ENCODE measurements around the gene NID1.

The NID1 gene

GRCh38 chr1:235948774-235949427 is 116.0 kb downstream of the NID1 start:
- no peak overlapping the region for H3K4me2 ChIP-seq
- no peaks in the 10 kb centered on the region for H3K36me3 ChIP-seq (ENCODE audit: insufficient read depth)
- no peak overlapping the region for H3K27ac ChIP-seq
- H3K4me1 ChIP-seq (ENCODE audit: low read depth, poor library complexity, severe bottlenecking), result peaks cover 18% of the 10 kb centered on the region
- no peak overlapping the region for H3K4me3 ChIP-seq (IDR thresholded peaks at IDR 0.05; ENCODE audit: insufficient read depth, low read depth, low read length)
- no peaks in the 10 kb centered on the region for H3K27me3 ChIP-seq (ENCODE audit: insufficient read depth, low read depth)
- H3K9ac ChIP-seq, result no peak overlapping the region
- TF ChIP-seq, protein P1, sequence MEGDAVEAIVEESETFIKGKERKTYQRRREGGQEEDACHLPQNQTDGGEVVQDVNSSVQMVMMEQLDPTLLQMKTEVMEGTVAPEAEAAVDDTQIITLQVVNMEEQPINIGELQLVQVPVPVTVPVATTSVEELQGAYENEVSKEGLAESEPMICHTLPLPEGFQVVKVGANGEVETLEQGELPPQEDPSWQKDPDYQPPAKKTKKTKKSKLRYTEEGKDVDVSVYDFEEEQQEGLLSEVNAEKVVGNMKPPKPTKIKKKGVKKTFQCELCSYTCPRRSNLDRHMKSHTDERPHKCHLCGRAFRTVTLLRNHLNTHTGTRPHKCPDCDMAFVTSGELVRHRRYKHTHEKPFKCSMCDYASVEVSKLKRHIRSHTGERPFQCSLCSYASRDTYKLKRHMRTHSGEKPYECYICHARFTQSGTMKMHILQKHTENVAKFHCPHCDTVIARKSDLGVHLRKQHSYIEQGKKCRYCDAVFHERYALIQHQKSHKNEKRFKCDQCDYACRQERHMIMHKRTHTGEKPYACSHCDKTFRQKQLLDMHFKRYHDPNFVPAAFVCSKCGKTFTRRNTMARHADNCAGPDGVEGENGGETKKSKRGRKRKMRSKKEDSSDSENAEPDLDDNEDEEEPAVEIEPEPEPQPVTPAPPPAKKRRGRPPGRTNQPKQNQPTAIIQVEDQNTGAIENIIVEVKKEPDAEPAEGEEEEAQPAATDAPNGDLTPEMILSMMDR (conservative IDR thresholded peaks at IDR 0.05; ENCODE audit: low read depth, low read length), result no peak
- no peaks in the 10 kb centered on the region for H4K20me1 ChIP-seq (ENCODE audit: insufficient read depth)
- no peaks in the 10 kb centered on the region for H3K79me2 ChIP-seq (ENCODE audit: insufficient read depth, low read depth)
- no peak overlapping the region for H2AFZ ChIP-seq (ENCODE audit: low read depth)

DNA sequence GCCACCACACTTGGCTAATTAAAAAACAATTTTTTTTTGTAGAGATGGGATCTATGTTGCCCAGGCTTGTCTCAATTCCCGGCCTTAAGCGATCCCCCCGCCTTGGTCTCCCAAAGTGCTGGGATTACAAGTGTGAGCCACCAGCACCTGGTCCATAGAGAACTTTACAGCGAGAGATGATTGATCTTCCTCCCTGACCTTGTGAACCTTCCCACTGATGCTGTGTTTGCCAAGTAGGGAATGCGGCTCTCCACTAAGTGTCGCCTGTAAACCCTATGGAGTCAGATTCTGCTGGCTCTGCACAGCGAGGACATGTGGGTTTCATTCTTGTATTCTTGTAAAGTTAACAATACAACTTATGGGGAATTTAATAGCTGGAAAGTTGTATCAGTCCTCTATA is 116.9 kb downstream of the NID1 start:
- Histone ChIP-seq H2AFZ (ENCODE audit: low read depth) (no peak overlapping the region), H3K4me3 (IDR thresholded peaks at IDR 0.05; ENCODE audit: insufficient read depth, low read depth, low read length) (no peak overlapping the region), H3K9ac (no peak overlapping the region), H3K4me1 (ENCODE audit: low read depth, poor library complexity, severe bottlenecking) (peaks cover 13% of the 10 kb centered on the region), H3K36me3 (ENCODE audit: insufficient read depth) (no peaks in the 10 kb centered on the region), H3K79me2 (ENCODE audit: insufficient read depth, low read depth) (no peaks in the 10 kb centered on the region), H4K20me1 (ENCODE audit: insufficient read depth) (no peaks in the 10 kb centered on the region), H3K4me2 (no peak overlapping the region), H3K27me3 (ENCODE audit: insufficient read depth, low read depth) (no peaks in the 10 kb centered on the region), H3K27ac (no peak overlapping the region)
- TF ChIP-seq, protein P1 (conservative IDR thresholded peaks at IDR 0.05; ENCODE audit: low read depth, low read length), result no peak

GRCh38 chr1:235946571-235946981 is 118.3 kb downstream of the NID1 start:
- no peak overlapping the region for H3K4me2 ChIP-seq
- H3K27ac ChIP-seq, result no peak overlapping the region
- no peak overlapping the region for H3K9ac ChIP-seq
- H3K79me2 ChIP-seq (ENCODE audit: insufficient read depth, low read depth), result no peaks in the 10 kb centered on the region
- no peak overlapping the region for H2AFZ ChIP-seq (ENCODE audit: low read depth)
- no peak overlapping the region for H3K4me3 ChIP-seq (IDR thresholded peaks at IDR 0.05; ENCODE audit: insufficient read depth, low read depth, low read length)
- H4K20me1 ChIP-seq (ENCODE audit: insufficient read depth), result no peaks in the 10 kb centered on the region
- H3K36me3 ChIP-seq (ENCODE audit: insufficient read depth), result no peaks in the 10 kb centered on the region
- peaks cover 8% of the 10 kb centered on the region for H3K4me1 ChIP-seq (ENCODE audit: low read depth, poor library complexity, severe bottlenecking)
- H3K27me3 ChIP-seq (ENCODE audit: insufficient read depth, low read depth), result no peaks in the 10 kb centered on the region
- TF ChIP-seq, protein P1 (conservative IDR thresholded peaks at IDR 0.05; ENCODE audit: low read depth, low read length), result peak; percentile 35; the same call in 1 of the 2 replicates

GRCh38 chr1:235945775-235946570 is 118.9 kb downstream of the NID1 start:
- peaks cover 8% of the 10 kb centered on the region for H3K4me1 ChIP-seq (ENCODE audit: low read depth, poor library complexity, severe bottlenecking)
- no peak overlapping the region for H3K4me2 ChIP-seq
- no peak overlapping the region for H3K27ac ChIP-seq
- no peaks in the 10 kb centered on the region for H3K79me2 ChIP-seq (ENCODE audit: insufficient read depth, low read depth)
- H3K4me3 ChIP-seq (IDR thresholded peaks at IDR 0.05; ENCODE audit: insufficient read depth, low read depth, low read length), result no peak overlapping the region
- H4K20me1 ChIP-seq (ENCODE audit: insufficient read depth), result no peaks in the 10 kb centered on the region
- H3K36me3 ChIP-seq (ENCODE audit: insufficient read depth), result no peaks in the 10 kb centered on the region
- H3K9ac ChIP-seq, result no peak overlapping the region
- no peaks in the 10 kb centered on the region for H3K27me3 ChIP-seq (ENCODE audit: insufficient read depth, low read depth)
- H2AFZ ChIP-seq (ENCODE audit: low read depth), result no peak overlapping the region
- TF ChIP-seq, protein P1 (conservative IDR thresholded peaks at IDR 0.05; ENCODE audit: low read depth, low read length), result no peak
